NCI-H446 (cell line): ENCODE results near the gene INS.
"Not testable (repeated sequence)": the region's sequence is repeated elsewhere in the genome, so short reads cannot be mapped to it uniquely, and the experiment has no call there.

Source experiments
- DNase-seq, 2 experiments: peaks; one replicate each; lab custom pipeline; 2025; lab: John Stamatoyannopoulos, UW

The INS gene

DNA sequence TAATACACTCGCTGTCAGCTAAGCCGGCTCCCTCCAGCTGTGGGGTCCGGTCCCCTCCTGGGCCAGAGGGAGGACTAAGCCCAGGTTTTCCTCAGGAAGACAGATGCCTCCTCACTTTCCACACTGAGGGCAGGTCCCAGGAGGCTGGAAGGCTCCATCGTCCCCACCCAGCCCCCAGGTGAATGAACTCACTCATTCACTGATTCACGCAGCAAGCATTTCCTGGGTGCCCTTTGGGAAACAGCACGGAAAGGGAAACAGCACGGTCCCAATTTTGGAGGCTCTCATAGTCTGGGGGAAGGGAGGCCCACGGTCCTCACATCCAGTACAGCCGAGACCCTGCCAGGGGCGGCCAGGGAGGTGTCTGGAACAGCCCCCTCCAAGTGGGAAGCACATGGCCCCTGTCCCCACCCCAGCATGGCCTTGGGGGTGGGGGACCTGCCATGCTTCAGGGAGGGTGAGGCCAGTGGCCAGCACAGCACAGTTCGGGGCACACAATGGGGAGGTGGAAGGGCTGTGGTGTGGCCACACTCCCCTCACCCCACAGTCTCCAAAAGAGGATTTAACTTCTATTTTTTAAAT is 19.9 kb upstream of the INS start:
- no peak for DNase-seq

DNA sequence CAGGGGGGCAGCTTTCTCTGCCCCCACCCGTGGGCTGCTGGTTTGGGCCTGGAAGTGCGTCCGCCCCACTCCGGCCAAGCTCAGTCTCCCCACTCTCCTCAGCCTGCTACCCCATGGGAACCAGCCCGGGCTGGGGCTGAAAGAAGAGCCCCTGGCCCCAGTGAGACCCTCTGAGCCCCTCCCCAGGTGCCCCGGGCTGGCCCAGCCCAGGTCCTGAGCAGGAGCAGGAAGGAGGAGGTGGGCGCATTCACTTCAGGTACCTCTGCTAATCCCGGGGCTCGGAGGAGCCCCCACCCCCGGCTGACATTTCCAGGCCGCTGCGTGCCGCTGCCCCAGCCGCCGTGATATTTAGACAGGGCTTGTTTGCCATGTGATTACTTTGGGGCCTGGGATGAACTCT is 19.3 kb upstream of the INS start:
- no peak for DNase-seq

DNA sequence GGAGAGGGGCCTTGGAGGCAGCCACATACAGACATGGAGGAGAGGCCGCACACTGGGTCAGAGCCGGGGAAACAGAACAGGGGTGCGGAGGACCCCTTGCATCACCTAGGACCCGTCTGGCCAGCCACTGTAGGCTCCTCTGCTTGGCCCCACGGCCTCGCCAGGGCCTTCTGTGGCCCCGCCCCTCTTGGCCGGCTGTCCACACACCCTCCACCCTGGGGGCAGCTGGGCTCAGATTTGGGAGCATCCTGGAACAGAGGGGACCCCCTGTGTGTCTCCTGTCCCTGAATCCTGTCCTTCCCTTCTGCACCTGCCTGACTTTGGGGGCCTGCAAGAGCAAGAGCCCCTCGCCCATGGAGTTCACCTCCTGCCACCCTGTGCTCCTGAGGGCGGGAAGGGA is 18.5 kb upstream of the INS start:
- no peak for DNase-seq

DNA sequence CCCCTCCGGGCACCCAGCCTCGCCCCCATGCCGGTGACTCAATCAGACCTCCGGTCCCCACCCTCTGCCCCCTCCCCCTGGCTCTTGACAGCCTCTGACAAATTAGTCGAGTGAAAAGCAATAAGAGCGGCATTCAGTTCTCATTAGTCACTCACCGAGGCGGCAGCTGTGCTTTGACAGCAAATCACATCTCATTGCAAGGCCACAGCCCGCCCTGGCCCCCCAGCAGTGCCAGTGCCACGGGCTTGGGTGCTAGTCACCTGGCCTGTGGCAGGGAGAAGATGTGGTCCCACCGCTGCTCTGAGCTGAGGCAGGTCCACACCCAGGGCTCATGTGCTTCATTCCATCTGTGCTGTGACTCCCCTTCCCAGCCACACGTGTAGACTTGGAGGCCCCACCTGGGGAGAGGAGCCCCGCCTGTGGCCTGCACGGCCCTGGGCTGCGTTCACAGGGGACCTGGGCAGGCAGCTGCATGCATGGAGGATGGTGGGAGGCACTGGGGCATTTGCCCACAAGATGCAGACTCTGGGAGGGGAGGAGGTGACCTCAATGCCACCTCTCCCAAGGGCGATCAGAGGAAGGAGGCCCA is 18.0 kb upstream of the INS start:
- DNase-seq: no peak

DNA sequence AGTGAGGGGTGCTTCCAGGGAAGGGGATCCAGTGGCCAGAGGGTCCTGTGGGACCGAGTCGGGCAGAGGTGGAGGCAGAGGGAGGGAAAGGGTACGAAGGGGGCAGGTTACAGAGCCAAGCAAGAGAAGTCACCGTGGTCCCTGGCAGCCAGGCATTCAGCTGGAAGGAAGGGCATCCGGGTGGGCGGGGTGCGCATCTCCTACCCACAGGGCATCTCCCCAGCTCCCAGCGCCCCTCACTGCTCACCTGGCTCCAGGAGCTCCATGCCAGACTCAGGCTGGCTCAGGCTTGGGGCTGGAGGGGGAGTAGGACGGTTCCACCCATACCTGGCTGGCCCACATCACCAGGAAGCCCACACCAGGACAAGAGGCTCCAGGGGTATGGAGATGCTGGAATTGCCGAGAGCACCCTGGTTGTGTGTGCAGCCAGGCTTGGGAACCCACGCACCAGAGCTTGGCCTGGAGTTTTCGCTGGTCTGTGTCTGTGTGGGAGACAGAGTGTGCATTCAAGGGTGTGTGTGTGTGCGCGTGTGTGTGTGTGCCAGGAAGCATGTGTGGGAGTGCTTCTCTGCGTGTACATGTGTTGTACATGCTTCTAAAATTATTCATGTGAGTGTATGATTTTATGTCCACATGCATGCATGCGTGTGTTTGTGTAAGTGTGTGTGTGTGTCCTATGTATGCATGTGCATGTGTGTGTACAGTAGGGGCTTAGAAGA is 17.2 kb upstream of the INS start:
- DNase-seq: not testable (repeated sequence)

DNA sequence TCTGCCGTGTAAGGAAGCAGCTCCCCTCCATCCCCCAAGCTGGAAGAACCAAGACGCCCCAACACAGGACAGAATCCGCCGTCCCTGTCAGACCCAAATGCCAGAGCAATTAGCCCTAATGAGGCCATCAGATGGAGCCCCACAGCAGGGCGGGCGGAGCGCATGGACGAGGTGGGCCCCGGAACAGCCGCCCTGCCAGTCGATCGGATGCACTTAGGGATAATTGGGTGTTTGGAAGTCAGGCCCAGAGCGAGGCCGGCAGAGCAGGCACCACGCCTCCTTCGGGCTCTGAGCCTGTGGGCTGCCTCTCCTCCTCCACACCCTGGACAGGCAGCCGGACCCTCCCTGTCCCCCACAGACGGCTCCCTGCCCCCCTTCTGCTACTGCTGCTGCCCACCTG is 16.1 kb upstream of the INS start:
- DNase-seq: no peak

DNA sequence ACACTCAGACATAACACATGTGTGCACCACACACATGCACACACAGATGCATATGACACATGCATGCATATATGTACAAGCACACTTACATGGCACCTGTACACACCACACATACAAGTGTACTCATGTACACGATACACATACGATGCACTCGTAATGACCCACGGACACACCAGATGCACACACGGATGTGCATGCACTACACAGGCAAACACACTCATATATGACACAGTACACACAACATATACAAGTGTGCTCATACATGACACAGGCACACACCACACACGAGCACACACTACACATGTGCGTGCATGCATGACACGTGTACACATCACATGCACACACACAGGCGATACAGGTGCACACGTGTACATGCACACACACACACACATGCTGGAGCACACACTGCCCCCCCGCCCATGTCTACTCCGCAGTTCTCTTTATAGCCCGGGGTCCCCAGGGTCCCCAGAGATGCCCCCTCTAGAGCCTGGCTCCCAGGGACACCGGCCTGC is 15.4 kb upstream of the INS start:
- DNase-seq: no peak

DNA sequence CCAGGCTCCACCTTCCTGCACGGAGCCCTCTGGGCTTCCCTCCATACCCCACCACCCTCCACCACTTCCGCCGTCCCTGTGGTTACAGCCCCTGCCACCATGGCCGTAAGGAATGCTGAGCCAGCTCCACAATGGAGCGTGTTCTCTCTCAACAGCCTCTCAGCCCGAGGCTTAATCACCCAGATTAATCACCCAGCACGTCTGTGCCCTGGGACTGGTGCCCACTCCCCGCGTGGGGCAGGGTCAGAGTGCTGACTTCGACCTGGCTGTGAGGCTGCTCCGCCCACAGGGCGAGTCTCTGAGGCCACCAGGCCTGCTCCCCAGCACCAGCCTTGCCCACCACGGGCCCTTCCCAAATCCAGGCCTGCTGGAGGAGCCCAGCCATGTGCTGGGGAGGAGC is 14.7 kb upstream of the INS start:
- no peak for DNase-seq

DNA sequence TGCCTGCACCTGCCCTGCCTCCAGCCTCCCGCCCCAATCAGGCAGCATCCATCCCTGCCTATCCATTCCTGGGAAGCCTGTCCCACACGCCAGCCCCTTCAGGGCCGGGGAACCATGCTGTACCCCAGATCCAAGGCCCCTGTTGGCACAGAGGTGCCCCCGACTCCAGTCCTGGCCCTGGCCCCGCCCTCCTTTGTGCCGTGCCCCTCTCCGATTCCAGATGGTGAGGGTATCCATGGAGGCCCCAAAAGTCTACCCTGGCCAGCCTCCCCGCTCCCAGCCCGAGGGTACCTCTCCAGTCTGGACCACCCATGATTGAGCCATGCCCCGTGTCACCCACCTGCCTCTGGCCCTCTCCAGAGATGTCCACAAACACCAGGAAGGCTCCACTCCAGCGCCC is 13.4 kb upstream of the INS start:
- no peak for DNase-seq

DNA sequence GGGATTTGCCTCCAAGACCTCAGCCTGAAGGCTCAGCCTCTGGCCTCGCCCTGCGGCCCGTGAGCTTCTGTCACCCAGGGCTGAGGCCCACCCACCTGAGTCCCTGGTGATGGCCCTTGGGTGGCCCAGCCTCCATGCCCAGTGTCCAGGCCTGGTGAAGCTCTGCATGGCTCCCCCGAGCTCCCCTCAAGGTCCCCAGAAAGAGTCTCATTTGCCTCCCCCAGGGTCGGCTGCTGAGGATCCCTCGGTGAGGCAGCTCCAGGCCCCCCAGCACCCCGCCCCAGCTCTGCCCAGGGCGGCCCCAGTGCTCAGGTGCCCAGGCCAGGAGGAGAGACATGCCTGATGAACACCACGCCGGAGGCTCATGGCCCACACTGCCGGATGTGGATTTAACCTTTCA is 12.8 kb upstream of the INS start:
- no peak for DNase-seq

DNA sequence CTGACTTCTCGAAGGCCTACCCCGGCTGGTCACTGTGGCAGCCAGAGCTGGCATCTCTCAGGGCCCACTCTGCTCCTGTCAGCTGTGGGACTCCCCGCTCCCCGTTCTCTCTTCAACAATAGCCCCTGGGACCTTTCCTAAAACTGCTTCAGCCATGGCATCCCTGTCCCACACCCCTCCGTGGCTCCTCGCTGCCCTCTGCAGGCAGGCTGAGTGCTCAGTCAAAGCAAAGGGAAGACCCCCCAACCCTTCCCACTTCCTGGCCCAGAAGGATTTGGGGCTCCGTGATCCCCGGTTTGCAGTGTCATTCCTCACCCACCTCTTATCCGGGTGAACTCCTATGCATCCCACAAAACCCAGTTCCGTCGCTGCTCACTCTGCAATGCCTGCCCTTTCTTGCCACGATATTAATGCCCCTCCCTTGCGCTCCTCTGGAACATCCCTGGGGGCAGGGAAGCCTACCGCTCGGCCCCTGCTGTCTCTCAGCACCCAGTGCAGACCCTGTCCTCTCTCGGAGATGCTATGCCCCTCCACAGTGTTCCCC is 12.2 kb upstream of the INS start:
- no peak for DNase-seq

DNA sequence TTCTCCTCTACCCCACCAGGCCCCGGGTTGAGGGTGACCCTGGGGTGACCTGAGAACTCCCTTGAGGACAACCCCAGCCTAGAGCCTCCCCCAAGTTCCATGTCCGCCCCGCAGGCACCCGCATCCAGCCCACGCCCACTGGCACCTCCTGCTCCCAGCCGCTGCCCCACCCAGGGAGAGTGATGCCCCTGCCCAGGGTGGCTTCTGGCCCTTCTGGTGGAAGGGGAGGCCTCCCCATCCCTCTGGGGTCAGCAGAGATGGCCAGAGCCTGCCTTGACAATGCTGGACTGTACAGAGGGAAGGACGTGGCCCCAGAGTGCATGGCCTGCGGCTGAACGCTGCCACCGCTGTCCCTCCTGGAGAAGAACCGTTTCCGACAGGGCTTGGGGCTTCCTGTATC is 11.7 kb upstream of the INS start:
- DNase-seq: no peak

DNA sequence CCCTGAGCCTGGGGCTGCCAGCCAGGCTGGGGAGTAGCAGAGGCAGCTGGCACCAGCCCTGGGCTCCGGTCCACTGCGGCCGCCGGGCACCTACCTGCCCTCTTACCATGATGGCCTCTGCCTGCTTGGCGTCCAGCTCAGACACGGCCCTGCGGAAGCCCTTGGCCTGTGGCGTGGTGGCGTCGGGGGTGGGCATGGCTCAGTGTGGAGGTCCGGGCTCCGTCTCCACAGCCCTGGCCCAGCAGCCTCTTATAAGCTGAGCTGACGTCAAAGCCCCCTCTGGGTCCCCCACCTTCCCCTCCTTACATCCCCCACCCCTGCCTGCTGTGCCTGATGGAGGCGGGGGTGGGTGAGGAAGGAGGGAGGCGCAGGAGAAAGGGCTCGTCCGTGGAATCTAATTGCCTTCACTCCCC is 10.6 kb upstream of the INS start, which contains the start of gene TH:
Gene TH (minus strand): TSS at position 225 of the 413 bp plus-strand sequence. CDS start 29 bp downstream, at position 196.
- no peak for DNase-seq

DNA sequence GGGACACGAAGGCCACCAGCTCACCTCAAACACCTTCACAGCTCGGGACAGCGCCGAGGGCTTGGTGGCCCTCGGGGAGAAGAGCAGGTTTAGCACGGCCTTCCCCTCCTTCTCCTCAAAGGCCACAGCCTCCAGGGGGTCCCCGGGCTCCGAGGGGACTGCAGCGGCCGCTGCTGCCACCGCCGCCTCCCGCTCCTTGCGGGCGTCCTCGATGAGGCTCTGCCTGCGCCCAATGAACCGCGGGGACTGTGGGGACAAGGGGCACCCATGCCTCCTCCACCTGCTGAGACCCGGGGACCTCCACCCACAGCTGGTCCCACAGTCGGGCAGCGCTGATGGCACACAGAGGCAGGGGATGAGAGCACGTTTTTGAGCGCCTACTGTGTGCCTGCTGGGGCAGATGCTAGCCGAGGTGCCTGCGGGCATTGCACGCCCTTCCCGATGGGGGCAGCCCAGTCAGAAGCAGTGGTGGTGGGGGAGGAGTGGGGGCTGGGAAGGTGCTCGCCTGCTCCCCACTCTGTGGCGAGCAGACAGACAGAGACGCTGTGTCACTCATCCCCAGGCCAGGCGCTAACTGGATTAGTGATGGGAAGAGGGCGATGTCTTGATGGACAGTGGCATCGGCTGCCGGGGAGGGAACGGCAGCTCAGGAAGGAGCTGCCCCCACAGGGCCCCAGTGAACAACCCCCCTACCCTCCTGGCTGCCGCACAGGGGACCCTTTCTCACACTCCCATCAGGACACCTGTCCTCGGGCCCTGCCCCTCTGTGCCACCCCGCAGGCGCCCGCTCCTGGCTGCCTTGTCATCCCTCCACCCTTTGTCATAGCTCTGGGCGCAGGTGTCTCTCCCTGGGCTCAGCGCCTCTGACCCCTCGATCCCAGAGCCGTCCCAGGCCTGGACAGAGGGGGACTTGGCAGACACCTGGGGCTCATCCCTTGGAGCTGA is 8.9 kb upstream of the INS start:
- no peak for DNase-seq

DNA sequence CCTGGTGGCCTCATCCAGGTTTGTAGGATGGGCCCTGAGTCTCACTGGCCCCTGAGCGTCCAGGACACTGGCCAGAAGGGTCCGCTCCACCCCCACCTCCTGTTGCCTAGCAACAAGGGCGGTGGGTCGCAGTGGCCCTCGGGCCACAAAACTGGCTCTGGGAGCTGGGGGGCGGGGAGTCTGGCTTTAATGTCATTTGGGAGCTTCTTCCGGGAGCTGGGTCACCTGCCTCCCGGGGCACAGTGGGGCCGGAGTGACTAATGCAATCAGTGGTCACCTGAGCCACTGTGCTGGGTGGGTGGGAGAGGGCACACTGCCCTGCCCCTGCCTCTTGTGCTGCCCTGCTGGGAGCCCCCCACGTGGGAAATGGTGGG is 8.0 kb upstream of the INS start:
- DNase-seq: no peak

DNA sequence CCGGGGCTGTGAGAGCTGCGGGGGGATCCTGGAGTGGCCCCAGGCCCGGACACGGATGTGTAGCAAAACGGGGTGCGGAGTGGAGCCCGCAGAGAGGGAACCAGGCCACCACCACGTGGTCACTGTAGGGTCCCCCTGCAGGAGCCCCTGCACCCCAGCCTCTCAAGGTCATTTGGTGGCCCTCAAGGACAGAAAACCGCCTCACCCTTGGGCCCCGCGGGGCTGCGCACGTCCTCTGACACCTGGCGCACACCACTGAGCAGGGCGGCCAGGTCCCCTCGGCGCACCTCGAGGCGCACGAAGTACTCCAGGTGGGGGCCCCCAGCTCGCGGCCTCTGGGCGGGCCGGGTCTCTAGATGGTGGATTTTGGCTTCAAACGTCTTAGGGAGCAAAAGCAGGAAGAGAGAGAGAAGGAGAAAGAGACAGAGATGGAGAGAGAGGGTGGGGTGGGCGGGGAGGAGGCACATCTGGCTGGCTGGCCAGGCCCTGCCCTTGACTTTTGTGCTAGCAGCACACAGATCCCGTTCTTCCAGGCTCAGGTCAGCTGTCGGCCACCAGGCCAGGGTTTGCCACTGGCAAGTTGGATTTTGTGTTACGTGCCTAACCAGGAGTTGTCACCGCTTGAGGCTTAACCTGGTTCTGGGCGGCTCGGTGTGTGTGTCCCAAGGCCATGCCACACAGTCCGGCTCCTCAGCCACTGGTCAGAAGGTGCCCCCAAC is 7.4 kb upstream of the INS start:
- no peak for DNase-seq

DNA sequence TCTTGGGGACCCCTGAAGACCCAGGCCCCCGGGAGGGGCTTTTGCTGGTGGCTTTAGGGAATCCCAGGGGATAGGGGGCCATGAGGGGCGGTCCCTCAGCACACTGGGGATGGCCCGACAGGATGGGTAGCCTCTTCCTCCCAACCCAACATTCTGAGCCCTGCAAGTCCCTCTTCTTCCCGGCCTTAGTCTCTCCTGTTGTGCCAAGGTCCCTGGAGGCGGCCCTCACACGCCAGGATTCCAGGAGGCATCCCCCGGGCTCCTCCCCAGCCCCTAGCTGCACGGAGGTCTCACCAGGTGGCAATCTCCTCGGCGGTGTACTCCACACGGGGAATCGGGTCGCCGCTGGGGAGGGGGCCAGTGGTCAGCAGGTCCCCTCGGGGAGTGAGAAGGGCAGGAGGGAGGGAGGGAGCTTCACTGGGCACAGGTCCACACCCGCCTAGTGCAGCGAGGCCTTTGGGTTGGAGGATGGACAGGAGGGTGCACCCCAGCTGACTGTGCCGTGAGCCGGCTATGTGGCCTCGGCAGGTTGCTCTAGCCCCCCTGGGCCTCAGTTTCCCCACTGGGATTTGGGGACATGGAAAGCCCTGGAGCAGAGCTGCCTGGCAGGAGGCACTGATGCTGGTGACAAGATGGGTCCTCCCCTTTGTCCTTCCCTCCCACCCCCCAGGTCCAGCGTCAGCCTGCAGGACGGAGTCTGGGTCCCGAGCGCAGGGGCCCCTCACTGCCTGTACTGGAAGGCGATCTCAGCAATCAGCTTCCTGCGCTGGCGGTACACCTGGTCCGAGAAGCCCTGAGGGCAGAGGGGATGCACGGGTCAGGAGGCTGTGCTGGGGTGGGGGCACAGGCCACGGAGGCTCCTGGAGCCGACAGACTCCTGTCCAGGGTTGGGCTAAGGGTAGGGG is 6.4 kb upstream of the INS start:
- DNase-seq: no peak

DNA sequence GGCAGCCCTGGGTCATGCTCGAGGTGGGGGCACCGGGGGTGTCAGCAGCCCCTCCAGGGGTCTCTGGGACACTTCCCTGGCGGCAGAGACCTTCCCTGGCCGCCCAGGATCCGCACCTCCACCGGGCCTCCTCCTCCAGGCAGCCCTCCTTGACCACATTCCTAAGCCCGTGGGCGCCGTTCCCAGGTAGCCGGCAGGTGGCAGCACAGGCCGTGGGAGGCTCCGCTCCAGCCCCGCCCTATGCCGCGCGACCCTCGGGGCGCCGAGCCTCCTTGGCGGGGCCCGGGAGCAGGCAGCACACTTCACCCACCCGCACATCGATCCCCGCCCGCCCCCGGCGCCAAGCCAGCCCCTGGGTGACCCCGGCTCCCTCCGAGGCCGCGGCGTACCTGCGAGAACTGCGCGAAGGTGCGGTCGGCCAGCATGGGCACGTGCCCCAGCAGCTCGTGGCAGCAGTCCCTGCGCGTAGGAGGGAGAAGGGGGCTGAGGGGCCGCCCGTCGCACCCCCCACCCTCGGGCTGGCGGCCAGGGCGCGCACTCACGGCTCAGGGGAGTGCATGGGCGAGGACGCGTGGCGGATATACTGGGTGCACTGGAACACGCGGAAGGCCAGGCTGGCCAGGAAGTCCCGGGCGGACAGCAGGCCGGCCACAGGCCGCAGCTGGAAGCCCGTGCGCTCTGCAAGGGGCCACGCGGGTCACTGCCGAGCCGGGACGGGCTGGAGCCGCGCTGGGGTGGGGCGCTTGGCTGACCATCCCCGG is 5.3 kb upstream of the INS start:
- no peak for DNase-seq

DNA sequence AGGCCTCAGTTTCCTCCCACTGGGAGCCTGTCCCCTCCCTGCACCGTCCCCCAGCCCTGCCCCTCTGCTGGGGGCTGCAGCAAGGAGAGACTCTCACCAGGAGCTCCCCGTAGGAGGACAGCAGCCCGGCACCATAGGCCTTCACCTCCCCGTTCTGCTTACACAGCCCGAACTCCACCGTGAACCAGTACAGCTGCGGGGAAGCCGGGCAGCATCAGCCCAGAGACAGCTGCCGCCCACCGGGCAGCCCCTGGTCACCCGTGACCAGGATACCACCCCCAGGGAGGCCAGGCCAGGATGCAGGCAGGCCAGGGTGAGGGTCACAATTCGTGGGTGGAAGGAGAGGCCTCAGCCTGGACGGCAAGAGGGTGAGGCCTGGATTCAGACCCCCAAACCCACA is 4.6 kb upstream of the INS start:
- no peak for DNase-seq
